Kidney glomerular epithelial cell (primary cell): ENCODE results near the gene LIMCH1.
A peak's percentile ranks its signal among the peaks of the same experiment; 100 is the strongest.
"Not testable (repeated sequence)": the region's sequence is repeated elsewhere in the genome, so short reads cannot be mapped to it uniquely, and the experiment has no call there.

Experiments used
- DNase-seq: peaks from one replicate; lab custom pipeline; 2025; lab: John Stamatoyannopoulos, UW

LIMCH1 gene

DNA sequence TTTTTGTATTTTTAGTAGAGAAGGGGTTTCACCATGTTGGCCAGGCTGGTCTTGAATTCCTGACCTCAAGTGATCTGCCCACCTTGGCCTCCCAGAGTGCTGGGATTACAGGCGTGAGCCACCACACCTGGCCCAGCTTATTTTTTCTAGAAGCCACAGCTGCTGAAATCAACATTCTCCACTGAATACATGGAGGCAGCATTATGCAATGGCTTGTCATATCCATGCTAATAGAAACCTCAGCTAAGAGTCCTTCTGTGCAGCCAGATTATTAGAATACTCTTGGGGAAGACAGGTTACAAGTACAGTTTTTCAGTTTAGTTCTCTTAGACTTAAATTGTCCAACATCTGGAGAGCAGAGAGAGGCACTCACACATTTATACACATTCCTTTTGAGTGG lies 104.8 kb downstream of the LIMCH1 start:
- not testable (repeated sequence) for DNase-seq

DNA sequence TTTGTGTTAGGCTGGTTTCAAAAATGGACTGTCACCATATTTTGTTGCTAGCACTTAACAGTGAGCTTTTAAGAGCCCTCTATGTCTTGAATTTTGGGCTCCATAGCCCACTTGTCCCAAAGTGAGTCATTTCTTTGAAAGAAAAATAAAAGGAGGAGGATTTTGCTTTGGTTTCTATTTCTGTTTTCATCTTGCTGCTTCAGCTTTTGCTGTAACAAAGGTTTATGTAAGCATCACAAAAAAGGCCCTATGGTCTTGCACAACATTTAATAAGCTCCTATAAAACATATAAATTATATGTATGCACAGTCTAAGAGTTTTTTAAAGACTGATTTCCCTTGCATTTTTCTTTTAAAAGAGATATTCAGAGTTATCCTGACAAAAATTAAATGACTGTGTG lies 105.4 kb downstream of the LIMCH1 start:
- DNase-seq, result no peak

DNA sequence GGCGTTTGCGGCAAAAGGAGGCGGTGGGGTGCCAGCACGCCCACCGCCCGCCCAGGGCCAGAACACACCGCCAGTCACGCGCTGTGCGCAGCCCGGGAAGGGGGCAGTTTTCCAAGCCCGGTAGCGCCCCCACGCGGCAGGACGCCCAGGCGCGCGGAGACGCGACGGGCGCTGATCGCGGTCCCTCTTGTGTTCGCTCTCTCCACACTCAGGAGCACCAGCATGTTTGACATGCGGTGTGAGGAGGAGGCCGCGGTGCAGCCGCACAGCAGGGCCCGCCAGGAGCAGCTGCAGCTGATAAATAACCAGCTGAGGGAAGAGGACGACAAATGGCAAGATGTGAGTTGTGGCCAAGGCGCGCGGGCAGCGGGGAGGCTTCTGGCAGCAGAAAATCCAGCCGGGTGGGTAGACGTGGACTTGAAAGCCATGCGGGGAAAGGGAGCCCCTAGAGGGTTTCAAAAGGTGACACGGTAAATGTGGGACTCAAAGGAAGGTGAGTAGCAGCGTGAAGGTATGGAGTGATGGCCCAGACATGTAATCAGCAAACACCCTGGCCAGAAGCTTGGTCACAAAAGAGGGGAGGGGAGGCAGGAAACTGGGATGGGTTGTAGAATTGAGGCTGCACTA lies 106.4 kb downstream of the LIMCH1 start:
- DNase-seq, result peak; percentile 32

DNA sequence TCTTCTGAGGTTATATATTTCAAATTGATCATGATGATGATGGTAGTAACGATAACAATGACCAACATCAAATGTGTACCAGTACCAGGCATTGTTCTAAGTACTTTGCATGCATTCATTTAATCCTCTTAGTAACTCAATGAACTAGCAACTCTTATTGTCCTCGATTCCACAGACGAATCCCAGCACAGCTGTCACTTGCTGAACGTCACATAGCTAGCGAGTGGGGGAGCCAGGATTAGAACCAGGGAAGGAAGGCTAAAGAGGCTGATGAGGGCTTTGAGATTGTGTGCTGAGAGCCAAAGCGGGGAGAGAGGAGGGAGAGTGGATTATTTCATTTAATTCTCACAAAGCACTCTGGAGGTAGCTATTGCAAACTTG lies 106.9 kb downstream of the LIMCH1 start:
- no peak for DNase-seq

DNA sequence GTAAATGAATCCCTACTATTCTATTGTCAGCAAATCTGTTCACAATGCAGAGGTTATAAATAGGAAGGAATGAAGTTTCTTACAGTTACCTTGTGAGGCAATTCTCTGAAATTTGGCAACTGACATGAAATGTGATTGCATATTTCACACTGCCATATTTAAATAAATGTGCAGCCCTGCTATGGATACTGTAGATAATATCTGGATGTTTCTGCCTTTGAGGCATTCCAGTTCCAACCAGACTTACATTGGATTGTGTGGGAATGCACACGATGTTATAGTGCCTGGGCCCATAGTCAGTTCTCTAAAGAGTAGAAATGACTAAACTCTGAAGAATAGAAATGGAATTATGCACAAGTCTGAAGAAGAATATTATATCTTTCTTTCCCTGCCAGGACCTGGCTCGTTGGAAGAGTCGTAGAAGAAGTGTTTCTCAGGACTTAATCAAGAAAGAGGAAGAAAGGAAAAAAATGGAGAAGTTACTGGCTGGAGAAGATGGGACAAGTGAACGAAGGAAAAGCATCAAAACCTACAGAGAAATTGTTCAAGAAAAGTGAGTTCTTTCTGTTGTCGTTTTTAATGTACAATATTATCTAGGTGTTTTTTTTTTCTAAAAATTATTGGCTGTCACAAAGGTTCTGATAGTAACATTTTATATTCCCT lies 107.9 kb downstream of the LIMCH1 start:
- no peak for DNase-seq

DNA sequence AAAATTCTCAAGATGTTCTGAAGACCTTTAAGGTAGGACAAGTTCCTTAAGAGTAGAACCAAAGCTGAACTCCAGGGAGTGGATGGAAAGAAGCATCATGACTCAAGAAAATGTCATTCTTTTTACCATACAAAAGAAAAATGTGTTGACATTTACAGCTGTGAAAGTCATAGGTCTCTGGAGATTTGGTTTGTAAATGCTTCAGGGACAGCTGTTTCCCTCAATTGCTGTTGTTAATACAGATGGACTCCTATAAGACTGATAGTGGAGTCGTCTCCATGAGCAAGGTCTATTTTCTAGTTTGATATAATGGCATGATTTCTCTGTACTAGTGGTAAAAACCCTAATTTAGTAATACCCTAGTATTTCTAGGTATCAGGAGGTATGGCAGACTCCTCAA lies 108.9 kb downstream of the LIMCH1 start:
- no peak for DNase-seq

DNA sequence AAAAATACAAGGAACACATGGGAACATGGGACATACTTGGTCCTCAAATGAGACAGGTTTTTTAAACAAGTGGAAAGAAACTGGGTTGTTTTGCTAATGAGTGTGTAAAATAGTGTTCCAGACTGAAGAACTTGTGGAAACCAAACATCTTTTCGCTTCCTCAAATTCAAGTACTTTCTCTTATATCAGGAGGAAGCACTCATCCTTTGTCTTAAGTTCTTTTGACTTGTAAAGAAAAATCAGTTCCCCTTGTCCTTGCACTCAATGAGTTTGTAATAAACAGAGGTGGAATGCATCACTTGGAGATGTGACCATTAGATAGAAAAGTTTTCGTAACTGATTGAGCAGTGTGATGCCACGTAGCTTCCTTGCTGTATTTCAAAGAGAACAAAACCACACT lies 109.4 kb downstream of the LIMCH1 start:
- no peak for DNase-seq

DNA sequence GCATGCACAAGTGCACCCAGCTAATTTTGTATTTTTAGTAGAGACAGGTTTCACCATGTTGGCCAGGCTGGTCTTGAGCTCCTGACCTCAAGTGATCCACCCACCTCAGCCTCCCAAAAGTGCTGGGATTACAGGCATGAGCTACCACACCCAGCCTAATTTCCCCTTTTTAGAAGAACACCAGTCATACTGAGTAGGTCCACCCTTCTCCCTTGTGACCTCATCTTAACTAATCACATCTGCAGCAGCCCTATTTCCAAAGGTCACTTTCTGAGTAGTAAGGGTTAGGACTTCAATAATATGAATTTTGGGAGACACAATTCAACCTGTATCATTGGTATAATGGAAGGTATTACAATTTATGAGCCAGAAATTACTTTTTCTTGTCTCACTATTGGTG lies 113.2 kb downstream of the LIMCH1 start:
- not testable (repeated sequence) for DNase-seq

DNA sequence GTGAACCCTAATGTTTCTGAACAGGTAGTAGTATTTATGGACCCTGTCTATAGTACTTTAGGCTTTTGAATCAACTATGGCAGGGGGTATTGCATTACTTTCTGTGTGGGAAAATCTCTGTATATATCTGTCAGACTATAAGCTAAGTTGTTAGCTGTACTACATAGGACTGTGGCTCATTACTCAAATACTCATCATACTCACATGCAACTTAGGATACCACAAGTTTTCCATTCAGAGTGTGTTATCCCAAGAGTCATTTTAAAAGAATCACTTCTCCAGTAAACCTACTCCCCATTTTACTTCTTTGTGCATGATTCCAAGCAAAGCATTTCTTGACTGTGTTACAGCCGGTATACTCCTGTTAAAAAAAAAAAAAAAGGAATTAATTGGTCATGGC lies 115.0 kb downstream of the LIMCH1 start:
- DNase-seq, result no peak

DNA sequence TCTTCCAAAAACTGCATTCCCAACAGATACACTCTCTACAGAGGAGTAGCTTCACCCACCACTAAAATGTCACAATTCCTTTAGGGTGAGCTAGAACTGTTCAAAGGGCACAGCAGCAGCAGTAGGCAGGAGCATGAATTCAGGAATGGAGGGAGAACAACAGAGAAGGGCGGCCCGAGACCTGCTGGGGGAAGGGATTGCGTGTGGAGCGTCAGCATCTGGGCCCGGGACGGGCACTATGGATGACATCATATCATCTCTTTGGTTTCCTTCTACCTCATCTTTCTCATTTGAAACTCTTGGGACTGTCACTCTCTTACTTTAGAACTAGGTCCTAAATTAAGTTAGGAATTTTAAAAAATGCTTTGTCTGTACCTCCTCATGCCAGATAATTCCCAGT lies 115.6 kb downstream of the LIMCH1 start:
- no peak for DNase-seq

DNA sequence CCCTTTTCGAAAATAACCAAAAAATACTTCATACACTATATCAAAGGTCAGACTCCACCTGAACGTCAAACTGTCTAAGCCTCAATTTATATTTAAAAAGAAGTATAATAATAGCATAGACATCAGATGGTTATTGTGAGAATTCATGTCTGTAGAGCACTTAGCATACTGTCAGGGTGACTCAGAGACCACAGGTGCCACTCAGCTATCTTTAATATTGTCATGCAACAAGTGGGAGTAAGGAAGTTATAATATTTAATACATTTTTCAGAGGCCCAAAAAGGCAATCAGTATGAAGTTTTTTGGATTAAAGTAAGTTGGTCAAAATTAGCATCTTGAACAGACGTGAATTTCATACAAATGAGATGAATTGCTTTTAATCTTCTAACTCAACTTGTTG lies 117.2 kb downstream of the LIMCH1 start:
- DNase-seq, result peak; percentile 22

DNA sequence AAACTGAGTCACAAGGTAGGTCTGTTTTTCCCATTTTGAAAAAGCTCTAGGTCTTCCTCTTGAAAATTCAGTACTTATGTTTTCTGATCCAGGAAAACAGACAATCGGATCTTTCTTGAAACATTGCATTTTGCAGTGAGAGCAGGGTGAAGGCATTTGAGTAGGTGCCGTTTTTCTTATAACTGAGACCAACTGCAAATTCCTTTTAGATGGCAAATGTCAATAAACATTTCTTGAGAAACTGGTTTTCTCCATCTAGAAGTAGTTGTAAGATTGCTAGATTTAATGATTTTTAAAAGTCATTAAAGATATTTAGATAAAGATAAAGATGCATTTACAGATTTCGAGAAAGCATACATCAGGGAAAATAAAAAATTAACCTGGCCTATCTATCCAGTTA lies 118.1 kb downstream of the LIMCH1 start:
- no peak for DNase-seq

DNA sequence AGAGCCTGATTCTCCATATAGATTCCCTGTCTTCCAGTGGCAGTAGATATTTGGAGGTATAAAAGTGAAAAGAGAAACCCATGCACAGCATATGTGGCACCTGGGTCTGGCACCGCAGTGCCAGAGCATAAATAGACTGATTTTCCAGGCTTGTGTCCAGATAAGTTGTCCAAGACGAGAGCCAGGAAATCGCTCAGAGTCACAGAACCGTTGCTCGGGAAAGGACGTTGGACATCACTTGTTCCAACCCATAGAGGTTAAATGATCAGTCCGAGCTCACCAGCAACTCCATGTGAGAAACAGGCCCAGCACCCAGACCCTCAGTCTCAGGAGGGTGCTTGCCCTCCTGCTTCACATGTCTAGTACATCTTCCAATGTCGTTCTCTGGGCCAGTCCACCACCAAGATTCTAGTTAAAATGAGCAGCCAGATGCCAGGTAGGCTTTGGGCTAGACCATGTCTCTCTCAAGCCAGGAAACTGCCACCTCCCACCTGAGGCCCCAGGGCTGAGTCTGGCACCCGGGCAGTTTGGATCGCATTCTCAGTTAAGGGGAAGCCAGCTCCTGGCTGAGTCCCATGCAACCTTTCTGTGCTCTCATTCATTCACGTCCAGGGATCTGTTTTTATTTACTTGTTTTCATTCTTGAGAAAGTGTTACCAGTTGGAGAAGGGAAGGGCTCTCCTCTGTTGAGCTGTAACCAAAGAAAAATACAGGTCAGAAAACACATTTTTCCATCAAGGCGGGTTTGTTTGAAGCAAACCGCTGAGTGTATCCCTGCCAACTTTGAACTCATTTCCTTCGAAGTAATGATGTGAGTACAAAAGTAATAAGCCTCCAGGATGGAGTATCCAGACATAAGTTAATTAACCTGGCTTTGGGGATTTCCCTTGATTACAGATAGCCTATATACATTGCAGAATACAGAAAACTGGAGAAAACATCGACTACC lies 118.9 kb downstream of the LIMCH1 start:
- no peak for DNase-seq

DNA sequence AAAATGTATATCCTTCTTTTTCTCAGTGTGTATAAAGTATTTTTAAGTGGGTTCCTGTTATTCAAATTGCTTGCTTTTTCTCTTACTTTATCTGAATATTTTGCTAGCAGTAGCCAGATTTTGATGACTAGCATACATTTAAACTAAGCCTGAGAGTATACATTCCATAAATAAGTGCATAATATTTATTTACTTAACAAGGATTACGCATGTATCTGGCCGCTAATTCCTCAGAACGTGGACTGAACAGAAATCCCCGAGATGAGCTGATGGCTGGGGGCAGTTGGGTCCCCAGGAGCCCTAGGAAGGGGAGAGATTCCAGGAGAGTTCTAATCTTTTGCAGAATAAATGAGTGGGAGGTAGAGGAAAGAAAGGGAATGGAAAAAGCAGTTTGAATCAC lies 119.6 kb downstream of the LIMCH1 start:
- no peak for DNase-seq

DNA sequence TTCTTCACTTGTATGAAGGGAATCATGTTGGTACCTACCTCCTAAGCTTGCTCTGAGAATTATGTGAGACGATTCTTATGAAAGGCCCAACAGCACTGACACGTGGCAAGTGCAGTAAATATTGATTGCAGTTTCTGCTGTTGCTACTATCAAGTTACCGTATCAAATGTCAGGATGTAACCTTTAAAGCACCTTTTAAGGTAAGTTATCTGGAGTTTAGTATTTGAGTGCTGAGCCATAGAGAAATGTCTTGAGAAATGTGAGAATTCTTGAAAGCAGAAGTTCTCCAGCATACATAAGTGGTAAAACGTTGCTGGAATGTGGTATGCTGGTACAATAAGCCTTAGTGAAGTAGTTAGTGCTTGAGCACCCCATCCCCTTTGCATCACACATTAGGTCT lies 120.2 kb downstream of the LIMCH1 start:
- no peak for DNase-seq

DNA sequence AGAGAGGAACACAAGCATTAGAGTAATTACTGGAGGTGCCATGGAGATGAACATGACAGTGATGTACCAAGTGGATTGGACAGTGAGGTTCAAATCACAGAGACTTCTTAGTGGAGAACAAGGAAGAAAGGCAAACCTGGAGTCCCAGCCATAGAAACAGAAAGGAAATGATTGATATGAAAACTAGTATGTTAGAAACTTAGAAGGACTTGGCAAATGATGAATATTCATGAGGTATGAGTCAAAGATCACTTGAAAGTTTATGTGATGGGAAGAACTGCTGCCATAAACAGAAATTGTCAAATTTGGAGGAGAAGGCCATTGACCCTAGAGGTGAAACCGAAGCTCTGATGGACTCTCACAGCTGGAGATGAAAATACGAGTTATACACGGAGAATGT lies 122.4 kb downstream of the LIMCH1 start:
- no peak for DNase-seq

DNA sequence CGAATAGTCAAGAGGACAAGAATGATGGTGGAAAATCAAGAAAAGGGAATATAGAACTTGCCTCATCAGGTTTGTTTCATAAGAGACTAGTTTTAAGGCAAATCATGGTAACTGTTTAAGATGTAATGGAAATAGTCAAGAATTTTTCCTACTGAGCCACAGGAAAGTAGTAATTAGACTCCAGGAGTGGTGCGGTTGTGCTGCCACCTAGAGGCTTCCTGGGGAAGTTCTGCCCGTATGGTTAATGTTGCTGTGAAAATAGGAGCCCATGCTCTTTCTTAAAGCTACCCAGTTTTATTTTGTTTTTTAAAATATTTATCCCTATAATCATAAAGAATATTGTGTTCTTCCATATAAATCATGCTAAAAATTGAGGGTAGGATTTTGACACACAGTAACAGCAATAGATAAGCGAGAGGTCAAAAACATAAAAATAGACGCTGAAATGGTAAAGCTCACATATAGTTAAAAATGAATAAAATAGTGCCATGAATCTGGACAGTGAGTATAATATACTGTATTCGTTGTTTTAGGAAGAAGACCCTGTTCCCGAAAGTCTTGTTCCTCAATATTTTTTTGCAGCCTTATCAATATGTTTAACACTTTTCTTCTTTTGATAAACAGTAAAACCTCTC lies 123.6 kb downstream of the LIMCH1 start:
- DNase-seq, result peak; percentile 42

DNA sequence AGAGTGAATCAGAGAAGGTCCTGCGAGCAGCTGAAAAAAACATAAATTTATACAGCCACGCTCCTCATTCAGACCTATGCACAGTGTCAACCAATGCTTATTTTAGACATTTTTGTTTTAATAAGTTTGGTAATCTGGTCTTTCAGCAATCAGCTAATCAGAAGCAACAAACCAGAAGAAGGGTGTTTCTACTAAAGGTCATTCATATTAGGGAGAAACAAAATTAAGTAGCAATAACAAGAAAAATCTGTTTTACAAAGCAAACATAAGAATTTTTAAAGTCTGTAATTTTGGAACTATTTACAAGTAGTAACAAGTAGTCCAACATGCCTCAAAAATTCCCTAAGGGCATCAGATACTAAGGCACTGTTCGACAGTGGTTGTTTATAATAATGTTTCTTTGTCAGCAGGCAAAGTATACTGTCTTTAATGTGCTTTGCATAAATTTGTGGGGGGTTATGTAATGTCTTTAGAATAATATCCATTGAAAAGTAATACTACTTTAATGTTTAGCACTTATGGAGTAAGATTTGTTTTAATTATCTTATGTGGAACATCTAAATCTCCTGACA lies 127.8 kb downstream of the LIMCH1 start:
- no peak for DNase-seq

DNA sequence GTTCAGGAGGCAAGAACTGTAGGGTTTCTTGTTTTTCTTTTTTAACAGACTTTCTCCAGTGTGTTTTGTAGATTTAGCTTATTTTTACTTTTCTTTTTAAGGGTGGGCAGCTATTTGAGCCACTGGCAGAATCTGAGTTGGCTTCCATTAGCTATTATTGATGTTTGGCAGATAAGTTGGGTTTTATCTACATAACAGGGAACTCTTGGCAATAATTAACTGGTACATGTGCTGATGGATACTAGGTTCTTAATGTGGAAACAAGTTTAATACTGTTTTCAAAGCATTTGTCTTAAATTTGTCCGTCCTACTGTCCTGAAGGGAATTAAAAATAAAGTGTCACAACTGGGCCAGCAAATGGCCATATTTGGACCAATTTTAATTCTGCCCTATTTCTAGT lies 130.1 kb downstream of the LIMCH1 start:
- no peak for DNase-seq

DNA sequence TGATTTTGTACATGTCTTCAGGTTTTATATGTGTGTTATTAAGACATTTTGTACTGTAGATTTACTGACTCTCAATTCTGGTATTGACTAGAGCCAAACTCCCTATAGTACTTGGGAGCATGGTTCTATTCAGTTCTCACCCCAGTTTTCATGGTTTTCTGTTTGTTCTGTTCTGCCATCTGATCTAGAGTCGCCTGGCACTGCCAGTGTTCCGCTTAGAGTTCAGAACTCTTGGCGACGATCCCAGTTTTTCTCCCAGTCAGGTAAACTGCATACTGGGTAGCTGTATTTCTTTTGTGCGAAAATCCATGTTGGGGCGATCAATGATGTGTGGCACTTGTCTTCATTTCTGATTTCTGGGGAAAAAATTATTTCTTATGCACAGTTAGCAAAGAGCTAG lies 132.6 kb downstream of the LIMCH1 start:
- DNase-seq, result no peak

DNA sequence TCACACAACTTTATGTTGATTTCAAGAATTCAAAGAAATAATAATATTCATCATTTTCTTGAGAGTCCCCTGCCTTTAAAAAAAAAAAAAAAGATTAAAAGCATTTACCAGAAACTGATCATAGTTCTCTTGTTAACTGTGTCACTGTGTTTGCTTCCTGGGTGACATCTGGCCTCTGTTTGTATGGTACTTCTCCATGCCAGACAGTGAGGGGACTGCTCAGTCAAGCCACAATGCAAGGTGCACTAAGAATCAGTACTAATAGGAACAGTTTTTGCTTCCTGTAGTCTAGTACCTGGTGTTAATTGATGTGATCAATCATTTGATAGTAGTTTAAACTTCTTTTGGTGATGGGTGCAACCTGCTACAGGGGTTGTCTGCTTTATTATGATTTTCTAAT lies 133.0 kb downstream of the LIMCH1 start:
- no peak for DNase-seq

DNA sequence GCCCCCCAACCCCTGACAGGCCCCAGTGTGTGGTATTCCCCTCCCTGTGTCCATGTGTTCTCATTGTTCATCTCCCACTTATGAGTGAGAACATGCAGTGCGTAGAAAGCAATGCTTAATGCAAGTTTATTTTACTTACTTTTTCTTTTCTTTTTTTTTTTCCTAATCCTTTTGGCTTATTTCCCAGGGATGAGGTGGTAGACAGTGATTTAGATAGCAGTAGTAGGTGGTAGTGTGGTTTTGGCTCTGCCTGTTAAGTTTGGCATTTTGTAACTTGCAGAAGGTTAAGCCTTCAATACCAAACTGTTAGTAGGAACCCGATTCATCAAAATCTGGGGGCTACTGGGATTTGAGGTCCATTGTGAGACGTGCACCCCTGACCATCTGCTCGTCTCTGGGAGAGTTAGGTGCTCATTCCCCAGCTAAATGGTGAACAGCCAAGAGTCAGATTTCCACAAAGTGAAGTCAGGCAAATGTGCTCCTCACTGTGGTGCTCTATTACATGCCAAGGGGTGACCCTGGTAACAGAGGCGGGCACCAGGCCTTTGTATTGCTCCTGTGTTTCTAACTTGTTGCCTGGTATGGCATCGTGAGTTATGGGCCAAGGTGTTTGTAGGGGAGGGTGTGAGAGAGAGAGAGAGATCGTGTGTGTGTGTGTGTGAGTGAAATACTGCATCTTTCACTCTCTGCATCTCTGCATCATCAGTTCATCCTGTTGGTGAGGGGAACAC lies 140.3 kb downstream of the LIMCH1 start:
- no peak for DNase-seq
